Activated naive CD8-positive, alpha-beta T cell treated with anti-CD3 and anti-CD28 coated beads for 36 hours (primary cell): ENCODE data around the gene BBS2. TPM values are rescaled to one million over a fixed set of nuclear protein-coding genes. Genes with fewer than 3 reads are reported as not detected.

Experiments
- DNase-seq: peaks from one replicate; pipeline ENCODE4 v3.0.0; 2021
- H3K27ac Mint-ChIP-seq: one replicate; pipeline ENCODE4 v1.8.0; 2022; ENCODE audit warnings: mild to moderate bottlenecking, moderate library complexity, mixed read lengths
- H3K27me3 Mint-ChIP-seq: one replicate; pipeline ENCODE4 v1.8.0; 2022; ENCODE audit warnings: mild to moderate bottlenecking, mixed read lengths
- H3K36me3 Mint-ChIP-seq: one replicate; pipeline ENCODE4 v1.8.0; 2021; ENCODE audit warnings: mild to moderate bottlenecking, mixed read lengths
- H3K4me1 Mint-ChIP-seq: one replicate; pipeline ENCODE4 v1.8.0; 2021; ENCODE audit warnings: mixed read lengths
- H3K4me3 Mint-ChIP-seq: one replicate; pipeline ENCODE4 v1.8.0; 2022; ENCODE audit warnings: mild to moderate bottlenecking, moderate library complexity, mixed read lengths
- H3K9me3 Mint-ChIP-seq: one replicate; pipeline ENCODE4 v1.8.0; 2022; ENCODE audit warnings: mixed read lengths
- total RNA-seq, 2 experiments: library from RNA; stranded (reverse); gene quantifications; one replicate each; pipeline ENCODE4 v1.2.3, GENCODE V29; 2021

The BBS2 gene
- total RNA-seq, 2 experiments from 2014 or later = 9.3 to 9.6 TPM

DNA sequence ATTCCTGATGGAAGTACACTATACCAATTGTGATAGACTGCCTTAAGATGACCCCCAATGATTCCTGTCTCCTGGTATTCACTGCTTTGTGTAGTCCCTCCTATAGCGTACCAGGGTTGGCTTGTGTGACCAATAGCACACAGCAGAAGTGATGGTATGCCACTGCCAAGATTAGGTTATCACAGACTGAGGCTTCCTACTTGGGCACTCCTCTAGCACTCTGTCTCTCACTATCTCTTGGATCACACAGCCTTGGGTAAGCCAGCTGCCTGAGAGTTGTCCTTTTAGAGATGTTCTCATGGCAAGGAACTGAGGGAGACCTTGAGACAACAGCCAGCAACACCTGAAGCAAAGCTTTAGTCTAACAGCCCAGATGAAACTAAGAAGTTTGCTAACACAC lies 81.8 kb downstream of the BBS2 start:
- H3K36me3 Mint-ChIP-seq = peaks cover 26% of the 10 kb centered on the region
- H3K4me1 Mint-ChIP-seq = peaks cover 6% of the 10 kb centered on the region
- no peak for DNase-seq
- no peak overlapping the region for H3K4me3 Mint-ChIP-seq
- no peak overlapping the region for H3K27ac Mint-ChIP-seq
- no peaks in the 10 kb centered on the region for H3K9me3 Mint-ChIP-seq
- H3K27me3 Mint-ChIP-seq = no peaks in the 10 kb centered on the region

DNA sequence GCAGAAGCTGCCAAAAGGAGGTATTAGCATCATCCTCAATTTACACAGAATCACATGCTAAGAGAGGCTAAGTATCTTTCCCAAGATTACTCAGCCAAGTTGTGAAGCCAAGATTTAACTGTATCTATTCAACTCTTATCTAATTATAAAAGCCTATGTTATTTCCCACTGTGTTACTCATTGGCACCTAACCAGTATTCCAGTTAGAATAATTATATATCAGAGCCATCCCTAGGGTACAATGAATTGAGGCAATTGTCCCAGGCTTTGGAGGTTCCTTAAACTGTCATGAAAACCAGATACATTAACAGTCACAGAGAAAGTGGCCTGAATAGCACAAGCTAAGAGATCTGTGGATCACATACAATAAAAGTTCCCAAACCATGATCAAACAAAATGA lies 83.6 kb downstream of the BBS2 start:
- Mint-ChIP-seq H3K27ac (no peak overlapping the region), H3K36me3 (peaks cover 27% of the 10 kb centered on the region), H3K4me1 (peaks cover 3% of the 10 kb centered on the region), H3K4me3 (no peak overlapping the region), H3K27me3 (no peaks in the 10 kb centered on the region), H3K9me3 (no peaks in the 10 kb centered on the region)
- no peak for DNase-seq

Other genes with a start within 250 kb of the BBS2 start
- gene AMFR, start 94.5 kb downstream of the BBS2 start, total RNA-seq = 10 to 100 TPM; 45.0 to 45.1 TPM
- 100 to 1,000 TPM; 319 to 323 TPM for gene NUDT21, start 68.7 kb downstream of the BBS2 start, total RNA-seq
- 10 to 100 TPM; 76.6 to 78.5 TPM for gene OGFOD1, start 68.5 kb downstream of the BBS2 start, total RNA-seq
- not detected for gene MT4, start 45.0 kb upstream of the BBS2 start, total RNA-seq
- 10 to 100 TPM; 24.3 to 25.6 TPM for gene MT3, start 69.5 kb upstream of the BBS2 start, total RNA-seq
- gene MT2A, start 88.6 kb upstream of the BBS2 start, total RNA-seq = 100 to 1,000 TPM; 124 to 126 TPM
- 10 to 100 TPM; 67.1 to 68.9 TPM for gene MT1E, start 105.8 kb upstream of the BBS2 start, total RNA-seq
- gene MT1M, start 112.6 kb upstream of the BBS2 start, total RNA-seq = not detected
- not detected for gene MT1A, start 118.6 kb upstream of the BBS2 start, total RNA-seq
- not detected for gene MT1B, start 131.9 kb upstream of the BBS2 start, total RNA-seq
- 10 to 100 TPM; 13.1 to 13.2 TPM for gene MT1F, start 137.9 kb upstream of the BBS2 start, total RNA-seq
- 10 to 100 TPM; 35.8 to 41.8 TPM for gene MT1G, start 148.0 kb upstream of the BBS2 start, total RNA-seq
- 1 to 10 TPM; 2.3 to 3.3 TPM for gene MT1H, start 149.8 kb upstream of the BBS2 start, total RNA-seq
- gene MT1X, start 162.4 kb upstream of the BBS2 start, total RNA-seq = 10 to 100 TPM; 71.4 to 72.3 TPM
- gene NUP93, start 210.1 kb upstream of the BBS2 start, total RNA-seq = 100 to 1,000 TPM; 153 to 172 TPM